ENCODE data around the gene RAPGEF2.

GRCh38 chr4:159271856-159272255 is 169.0 kb downstream of the RAPGEF2 start:
- TF ChIP-seq CTCF (IDR thresholded peaks at IDR 0.05; ENCODE audit: extremely low read depth in 1 of 2, insufficient read depth in 1 of 2, low read depth in 1 of 2, low read length in 2 of 2): no peak
- no peak for TF ChIP-seq POLR2A (IDR thresholded peaks at IDR 0.05; ENCODE audit: low read depth, low read length)
- no peak for TF ChIP-seq EZH2 (IDR thresholded peaks at IDR 0.05; ENCODE audit: borderline replicate concordance, low read depth, low read length, severe bottlenecking)
- no peak for TF ChIP-seq POLR2AphosphoS5 (IDR thresholded peaks at IDR 0.05; ENCODE audit: insufficient read depth, low read depth, low read length)
- no peak for TF ChIP-seq GATA2 (IDR thresholded peaks at IDR 0.05; ENCODE audit: insufficient read depth, insufficient read length, low read depth, low read length)
